Neural progenitor cell (in vitro differentiated cells): Measurements from ENCODE around the gene GCNT2. TPM values are rescaled to one million over a fixed set of nuclear protein-coding genes. Genes with fewer than 3 reads are reported as not detected.

Experiments
- DNase-seq: peaks from one replicate; pipeline ENCODE4 v3.0.0-alpha.2; 2016; ENCODE audit warnings: low spot score
- H2AFZ ChIP-seq: fragments of 200-600 bp; sonication (generic); replicated peaks from 2 replicates; pipeline ENCODE4 v1.6.1; 2016; ENCODE audit warnings: antibody characterized with exemption
- H3F3A ChIP-seq: fragments of 200-600 bp; sonication (generic); 2 replicates; pipeline ENCODE4 v1.6.1; 2016; ENCODE audit warnings: antibody characterized with exemption, low read depth
- H3K27ac ChIP-seq: fragments of 200-600 bp; sonication (generic); 2 replicates; pipeline ENCODE4 v1.5.1; 2016; ENCODE audit warnings: mild to moderate bottlenecking
- H3K27me3 ChIP-seq: fragments of 200-600 bp; sonication (generic); 2 replicates; pipeline ENCODE4 v1.6.1; 2016; ENCODE audit warnings: mild to moderate bottlenecking, moderate library complexity
- H3K36me3 ChIP-seq: fragments of 200-600 bp; sonication (generic); 2 replicates; pipeline ENCODE4 v1.5.1; 2016
- H3K4me1 ChIP-seq: fragments of 200-600 bp; sonication (generic); 2 replicates; pipeline ENCODE4 v1.6.1; 2016; ENCODE audit warnings: mixed run types
- H3K4me2 ChIP-seq: fragments of 200-600 bp; sonication (generic); 2 replicates; pipeline ENCODE4 v1.6.1; 2016
- H3K4me3 ChIP-seq: fragments of 200-600 bp; sonication (generic); 2 replicates; pipeline ENCODE4 v1.5.1; 2016
- H3K79me2 ChIP-seq: fragments of 200-600 bp; sonication (generic); 2 replicates; pipeline ENCODE4 v1.6.1; 2016; ENCODE audit warnings: low read depth
- H3K9ac ChIP-seq: fragments of 200-600 bp; sonication (generic); 2 replicates; pipeline ENCODE4 v1.6.1; 2016
- H3K9me3 ChIP-seq: fragments of 200-600 bp; sonication (generic); 2 replicates; pipeline ENCODE4 v1.5.1; 2016; ENCODE audit warnings: low read depth
- H4K20me1 ChIP-seq: fragments of 200-600 bp; sonication (generic); 2 replicates; pipeline ENCODE4 v1.6.1; 2016; ENCODE audit warnings: low read depth
- H3K27ac Mint-ChIP-seq: 3 replicates; pipeline ENCODE4 v1.8.0; 2021; ENCODE audit warnings: mixed read lengths
- H3K27me3 Mint-ChIP-seq: 2 replicates; pipeline ENCODE4 v1.8.0; 2022; ENCODE audit warnings: low read depth, mild to moderate bottlenecking, inconsistent platforms, moderate library complexity, mixed read lengths; ENCODE audit not compliant: insufficient read depth
- H3K36me3 Mint-ChIP-seq: 3 replicates; pipeline ENCODE4 v1.8.0; 2021; ENCODE audit warnings: mixed read lengths
- H3K4me1 Mint-ChIP-seq: 3 replicates; pipeline ENCODE4 v1.8.0; 2021; ENCODE audit warnings: mixed read lengths
- H3K4me3 Mint-ChIP-seq: 3 replicates; pipeline ENCODE4 v1.8.0; 2021; ENCODE audit warnings: mild to moderate bottlenecking, moderate library complexity, mixed read lengths
- H3K9me3 Mint-ChIP-seq: 3 replicates; pipeline ENCODE4 v1.8.0; 2020; ENCODE audit warnings: mixed read lengths
- CTCF ChIP-seq: fragments of 200-600 bp; sonication (generic); IDR thresholded peaks from 2 replicates; pipeline ENCODE4 v1.5.1; 2017; ENCODE audit warnings: antibody characterized with exemption, mild to moderate bottlenecking
- EZH2 ChIP-seq: fragments of 200-600 bp; sonication (generic); IDR thresholded peaks from 2 replicates; pipeline ENCODE4 v1.6.1; 2017; ENCODE audit warnings: antibody characterized with exemption, mild to moderate bottlenecking, moderate library complexity
- EZH2phosphoT487 ChIP-seq: fragments of 200-600 bp; sonication (generic); IDR thresholded peaks from 2 replicates; pipeline ENCODE4 v1.6.1; 2017; ENCODE audit warnings: antibody characterized with exemption
- total RNA-seq: library from RNA; depleted of rRNA; stranded (reverse); fragments of >200 nt; gene quantifications from 2 replicates; pipeline ENCODE4 v1.2.3, GENCODE V29; 2015; ENCODE audit warnings: low replicate concordance

The GCNT2 gene
- total RNA-seq, 1 donor from 2014 or later = 48.4 TPM

DNA sequence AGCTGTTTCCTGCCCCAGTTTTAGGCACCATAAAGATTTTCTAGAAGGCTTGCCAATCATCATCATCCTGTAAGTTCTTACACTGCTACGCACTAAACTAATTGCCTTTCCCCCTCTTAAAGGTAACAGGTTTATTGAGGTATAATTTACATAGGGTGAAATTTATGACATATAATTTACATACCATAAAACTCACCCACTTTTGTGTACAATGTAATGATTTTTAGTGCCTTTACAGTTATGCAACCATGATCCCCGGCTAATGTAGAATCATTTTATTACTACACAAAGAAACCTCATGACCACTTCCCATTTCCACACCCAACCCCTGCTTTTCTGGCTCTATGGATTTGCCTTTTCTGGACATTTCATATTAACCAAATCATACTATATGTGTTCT is 21.1 kb downstream of the GCNT2 start:
- peaks cover 7% of the 10 kb centered on the region for H3F3A ChIP-seq
- H3K4me2 ChIP-seq = no peak overlapping the region
- no peak for DNase-seq
- H3K79me2 ChIP-seq = no peaks in the 10 kb centered on the region
- no peaks in the 10 kb centered on the region for H4K20me1 ChIP-seq
- H3K36me3 ChIP-seq = no peaks in the 10 kb centered on the region
- H3K9ac ChIP-seq = no peak overlapping the region
- no peak for TF ChIP-seq EZH2phosphoT487
- TF ChIP-seq EZH2 = no peak
- TF ChIP-seq CTCF = no peak
- no peaks in the 10 kb centered on the region for H3K27me3 ChIP-seq
- no peak overlapping the region for H3K4me3 ChIP-seq
- no peaks in the 10 kb centered on the region for H3K9me3 ChIP-seq
- Mint-ChIP-seq H3K27me3 (no peaks in the 10 kb centered on the region), H3K4me1 (no peaks in the 10 kb centered on the region), H3K9me3 (peaks cover 5% of the 10 kb centered on the region), H3K36me3 (no peaks in the 10 kb centered on the region), H3K4me3 (no peak overlapping the region), H3K27ac (no peak overlapping the region)
- peak overlapping the region; percentile 94 for H2AFZ ChIP-seq
- H3K4me1 ChIP-seq = peaks cover 18% of the 10 kb centered on the region
- H3K27ac ChIP-seq = no peak overlapping the region

- H3K27me3 ChIP-seq = no peaks in the 10 kb centered on the region
- no peak overlapping the region for H3K9ac ChIP-seq
- H3K36me3 ChIP-seq = no peaks in the 10 kb centered on the region
- H2AFZ ChIP-seq = no peak overlapping the region
- Mint-ChIP-seq H3K4me3 (no peak overlapping the region), H3K36me3 (no peaks in the 10 kb centered on the region), H3K27me3 (no peaks in the 10 kb centered on the region), H3K4me1 (no peaks in the 10 kb centered on the region), H3K27ac (no peak overlapping the region), H3K9me3 (peaks cover 5% of the 10 kb centered on the region)
- H3K4me1 ChIP-seq = peaks cover 29% of the 10 kb centered on the region
- no peak overlapping the region for H3K27ac ChIP-seq
- TF ChIP-seq EZH2 (no peak), CTCF (no peak), EZH2phosphoT487 (no peak)
- H3K79me2 ChIP-seq = no peaks in the 10 kb centered on the region
- H4K20me1 ChIP-seq = no peaks in the 10 kb centered on the region
- H3K4me2 ChIP-seq = no peak overlapping the region
- DNase-seq = no peak
- H3K9me3 ChIP-seq = no peaks in the 10 kb centered on the region
- no peak overlapping the region for H3K4me3 ChIP-seq
- H3F3A ChIP-seq = peaks cover 14% of the 10 kb centered on the region
Observed at GRCh38 chr6:10543488-10543887, 22.3 kb downstream of the GCNT2 start.

- H3F3A ChIP-seq = peaks cover 14% of the 10 kb centered on the region
- no peak for TF ChIP-seq EZH2phosphoT487
- no peak for TF ChIP-seq EZH2
- TF ChIP-seq CTCF = no peak
- Mint-ChIP-seq H3K9me3 (peaks cover 5% of the 10 kb centered on the region), H3K36me3 (no peaks in the 10 kb centered on the region), H3K4me1 (no peaks in the 10 kb centered on the region), H3K4me3 (no peak overlapping the region), H3K27ac (no peak overlapping the region), H3K27me3 (no peaks in the 10 kb centered on the region)
- H4K20me1 ChIP-seq = no peaks in the 10 kb centered on the region
- no peaks in the 10 kb centered on the region for H3K9me3 ChIP-seq
- H3K4me1 ChIP-seq = peaks cover 29% of the 10 kb centered on the region
- H3K9ac ChIP-seq = no peak overlapping the region
- peak overlapping the region; percentile 93 for H2AFZ ChIP-seq
- H3K36me3 ChIP-seq = no peaks in the 10 kb centered on the region
- no peak for DNase-seq
- H3K27me3 ChIP-seq = no peaks in the 10 kb centered on the region
- H3K4me3 ChIP-seq = no peak overlapping the region
- H3K4me2 ChIP-seq = no peak overlapping the region
- peak overlapping the region; percentile 49 for H3K27ac ChIP-seq
- H3K79me2 ChIP-seq = no peaks in the 10 kb centered on the region
Observed at GRCh38 chr6:10545482-10545881, 24.3 kb downstream of the GCNT2 start.
